ENCODE measurements around the gene PTGS2.
"Not testable (repeated sequence)": the region's sequence is repeated elsewhere in the genome, so short reads cannot be mapped to it uniquely, and the experiment has no call there.

PTGS2 gene

GRCh38 chr1:186669784-186670183 lies 10.4 kb downstream of the PTGS2 start:
- DNase-seq = not testable (repeated sequence)

GRCh38 chr1:186664217-186664616 lies 16.0 kb downstream of the PTGS2 start:
- DNase-seq = not testable (repeated sequence)

GRCh38 chr1:186662752-186663151 lies 17.5 kb downstream of the PTGS2 start:
- DNase-seq = no peak

- no peak for DNase-seq
Measured at GRCh38 chr1:186659890-186660341, 20.3 kb downstream of the PTGS2 start.

- no peak for DNase-seq
Measured at GRCh38 chr1:186658999-186659398, 21.2 kb downstream of the PTGS2 start.

GRCh38 chr1:186657481-186657880 lies 22.7 kb downstream of the PTGS2 start:
- DNase-seq = no peak

- no peak for DNase-seq
Measured at GRCh38 chr1:186655876-186656275, 24.3 kb downstream of the PTGS2 start.

GRCh38 chr1:186654741-186655140 lies 25.5 kb downstream of the PTGS2 start:
- no peak for DNase-seq

GRCh38 chr1:186653312-186653711 lies 26.9 kb downstream of the PTGS2 start:
- no peak for DNase-seq

- no peak for DNase-seq
Measured at GRCh38 chr1:186648613-186649012, 31.6 kb downstream of the PTGS2 start.

GRCh38 chr1:186647985-186648384 lies 32.2 kb downstream of the PTGS2 start:
- DNase-seq = not testable (repeated sequence)

- DNase-seq = no peak
Measured at GRCh38 chr1:186643614-186644013, 36.6 kb downstream of the PTGS2 start.

- not testable (repeated sequence) for DNase-seq
Measured at GRCh38 chr1:186637567-186637966, 42.7 kb downstream of the PTGS2 start.

- DNase-seq = no peak
Measured at GRCh38 chr1:186636786-186637185, 43.4 kb downstream of the PTGS2 start.

- no peak for DNase-seq
Measured at GRCh38 chr1:186634511-186634910, 45.7 kb downstream of the PTGS2 start.

- no peak for DNase-seq
Measured at GRCh38 chr1:186633116-186633515, 47.1 kb downstream of the PTGS2 start.

- DNase-seq = no peak
Measured at GRCh38 chr1:186629341-186629740, 50.9 kb downstream of the PTGS2 start.

GRCh38 chr1:186628910-186629309 lies 51.3 kb downstream of the PTGS2 start:
- DNase-seq = no peak

- DNase-seq = no peak
Measured at GRCh38 chr1:186627019-186627418, 53.2 kb downstream of the PTGS2 start.

- DNase-seq = no peak
Measured at GRCh38 chr1:186626356-186626932, 53.8 kb downstream of the PTGS2 start.

- DNase-seq = no peak
Measured at GRCh38 chr1:186623551-186623950, 56.7 kb downstream of the PTGS2 start.

All from NCI-H748 treated with DMSO at 0.1 percent for 48 hours (cell line).